RCC 7860 (cell line): Measurements from ENCODE around the gene DNHD1.

Experiments
- DNase-seq: peaks from one replicate; pipeline ENCODE4 v3.0.0-alpha.2; 2015; ENCODE audit warnings: low spot score
- FAIRE-seq: peaks from 2 replicates; lab custom pipeline; 2012; peaks lifted over from hg19 to GRCh38; lab: Jason Lieb, UNC

The DNHD1 gene

DNA sequence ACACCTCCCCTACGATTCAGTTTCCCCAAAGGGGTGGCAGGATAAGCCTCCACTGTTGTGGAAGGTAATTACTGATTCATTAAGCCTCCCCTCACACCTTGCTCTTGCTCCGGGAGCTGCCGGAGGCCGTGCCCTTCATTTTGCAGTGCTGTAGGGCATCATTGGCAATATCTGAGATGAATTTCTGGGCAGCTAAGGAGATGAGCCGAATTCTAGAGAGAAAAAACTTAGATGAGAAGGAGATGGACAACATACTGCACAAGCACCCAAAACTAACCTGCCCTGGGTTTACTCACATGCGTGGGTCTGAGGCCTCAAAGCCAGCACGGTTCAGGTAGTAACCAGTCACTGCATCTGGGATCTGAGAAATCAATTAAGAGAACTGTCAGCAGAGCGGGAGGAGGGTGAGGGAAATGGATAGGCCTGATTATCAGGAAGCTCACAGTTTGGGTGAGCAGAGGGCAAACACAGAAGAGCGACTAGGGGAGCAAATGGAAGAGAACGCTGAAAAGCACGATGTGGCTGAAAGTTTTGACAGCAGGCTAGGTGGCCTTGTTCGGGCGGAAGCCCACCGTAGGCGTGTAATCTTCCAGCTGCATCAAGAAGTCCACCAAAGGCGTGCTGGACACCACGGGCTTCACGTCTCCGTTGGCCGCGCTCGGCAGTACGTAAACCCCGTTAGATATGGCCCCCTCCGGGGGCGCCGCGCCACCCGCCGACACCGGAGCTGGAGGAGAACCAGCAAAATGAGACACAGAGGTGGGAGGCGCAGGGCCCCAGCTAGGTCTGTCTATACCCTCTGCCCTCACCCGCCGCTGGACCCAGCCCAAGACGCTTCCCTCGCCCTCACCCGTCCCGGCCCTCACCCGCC, 114.2 kb downstream of the DNHD1 start:
- DNase-seq (no peak), FAIRE-seq (no peak)

DNA sequence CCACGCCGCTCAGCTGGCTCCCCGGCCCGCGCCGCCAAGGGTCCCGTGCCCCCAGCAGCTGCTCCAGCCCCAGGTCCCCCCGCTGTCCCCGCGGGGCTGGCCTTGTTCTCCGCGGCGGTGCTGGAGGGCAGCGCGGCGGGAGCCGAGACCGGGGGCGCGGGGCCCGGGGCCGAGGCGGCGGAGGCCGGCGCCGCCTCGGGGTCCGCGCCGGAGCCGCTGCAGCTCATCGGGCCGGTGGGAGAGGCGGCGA, 114.8 kb downstream of the DNHD1 start:
- DNase-seq (no peak), FAIRE-seq (no peak)

DNA sequence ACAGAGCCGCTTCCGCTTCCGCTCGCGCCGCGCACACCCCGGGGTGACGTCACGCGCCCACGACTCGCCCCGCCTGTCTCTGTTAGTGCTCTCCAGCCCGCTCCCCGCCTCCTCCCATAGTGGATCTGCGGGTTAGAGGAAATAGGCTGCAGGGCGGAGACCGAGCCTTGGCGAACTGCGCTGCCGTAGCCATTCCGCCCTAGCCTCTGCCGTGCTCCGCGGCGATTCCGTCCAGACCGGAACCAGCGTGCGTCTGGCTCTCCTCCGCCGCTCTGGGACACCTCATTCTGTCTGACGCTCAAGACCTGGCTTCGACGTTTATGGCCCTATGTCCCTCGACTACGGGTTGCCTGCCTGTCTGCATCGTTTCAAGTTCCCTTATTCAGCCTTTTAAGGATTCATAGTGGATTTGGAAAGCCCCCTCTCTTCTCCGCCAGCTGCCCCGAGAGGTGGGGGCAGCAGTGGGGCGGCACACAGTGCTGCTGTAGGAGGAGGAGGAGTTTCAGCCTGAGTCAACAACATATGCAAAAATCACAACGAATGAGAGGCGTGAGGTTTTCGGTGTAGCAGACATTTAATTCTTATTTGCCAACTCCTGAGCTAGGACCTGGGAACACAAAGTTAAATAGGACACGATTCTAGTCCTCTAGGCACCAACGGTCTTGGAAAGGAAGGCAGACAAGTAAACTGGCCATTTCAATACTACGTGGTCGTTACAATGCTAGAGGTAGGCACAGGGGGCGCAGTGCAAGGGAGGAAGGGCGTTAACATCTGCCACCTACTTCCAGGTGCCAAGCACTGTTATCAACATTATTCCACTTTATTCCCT, 115.3 kb downstream of the DNHD1 start, which contains the start of gene TAF10:
TSS of gene TAF10 (minus strand) at position 4 of the 829 bp plus-strand sequence. CDS start 27 bp downstream, outside the sequence.
- DNase-seq (peak; percentile 86), FAIRE-seq (no peak)

DNA sequence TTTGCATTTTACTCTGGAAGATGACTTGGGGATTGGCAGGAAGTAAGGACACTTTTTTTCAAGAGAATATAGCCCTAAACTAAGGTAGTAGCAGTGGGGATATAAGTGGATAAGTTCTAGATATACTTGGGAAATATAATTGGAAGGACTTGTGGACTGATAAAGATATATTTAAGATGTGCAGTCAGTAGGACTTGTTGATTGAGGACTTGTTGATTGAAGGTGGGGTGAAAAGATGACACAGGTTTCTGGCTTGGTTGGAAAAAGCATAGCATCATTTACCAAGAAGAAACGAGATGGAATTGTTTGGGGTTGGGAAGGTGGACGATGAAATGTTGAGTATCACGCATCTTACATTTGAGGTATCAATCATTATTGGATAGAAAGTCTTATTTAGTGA, 116.4 kb downstream of the DNHD1 start:
- no peak for FAIRE-seq
- no peak for DNase-seq

DNA sequence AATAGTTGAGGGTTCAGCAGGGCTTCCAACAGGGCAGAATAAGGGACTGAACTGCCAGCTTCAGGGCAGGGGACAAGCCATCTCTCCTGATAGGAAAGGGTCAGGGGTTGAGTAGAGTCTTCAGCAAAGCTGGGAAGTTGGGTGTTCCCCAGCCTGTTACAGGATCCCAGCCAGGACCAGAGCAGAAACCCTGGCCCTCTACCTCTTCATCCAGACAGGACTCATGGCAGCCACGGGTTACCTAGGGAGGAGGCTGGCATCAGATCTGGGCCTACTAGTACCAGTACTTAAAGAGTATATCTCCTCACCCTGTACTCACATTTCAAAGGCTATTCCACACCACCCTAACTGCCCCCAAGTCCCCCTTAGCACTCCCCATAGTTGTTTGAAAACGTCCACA, 117.4 kb downstream of the DNHD1 start:
- FAIRE-seq (no peak), DNase-seq (no peak)

DNA sequence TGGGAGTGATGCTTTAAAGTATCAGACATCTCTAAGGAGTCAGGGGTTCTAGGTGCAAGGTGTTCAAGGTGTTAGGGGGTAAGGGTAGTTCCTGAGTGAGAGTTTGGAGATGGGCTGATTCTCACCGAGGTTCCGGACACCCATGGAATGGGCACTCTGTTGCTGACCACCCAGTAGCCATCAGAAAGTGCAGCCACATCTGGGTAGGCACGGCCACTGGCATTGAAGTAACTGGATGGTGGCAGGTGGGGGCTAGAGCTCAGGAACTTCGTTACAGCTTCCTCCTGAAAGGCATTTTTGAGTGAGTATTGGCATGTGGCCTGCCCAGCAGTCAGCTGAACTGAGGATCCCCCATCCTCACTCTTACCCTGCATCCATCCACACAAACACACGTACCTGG, 118.0 kb downstream of the DNHD1 start:
- DNase-seq, result no peak
- no peak for FAIRE-seq

DNA sequence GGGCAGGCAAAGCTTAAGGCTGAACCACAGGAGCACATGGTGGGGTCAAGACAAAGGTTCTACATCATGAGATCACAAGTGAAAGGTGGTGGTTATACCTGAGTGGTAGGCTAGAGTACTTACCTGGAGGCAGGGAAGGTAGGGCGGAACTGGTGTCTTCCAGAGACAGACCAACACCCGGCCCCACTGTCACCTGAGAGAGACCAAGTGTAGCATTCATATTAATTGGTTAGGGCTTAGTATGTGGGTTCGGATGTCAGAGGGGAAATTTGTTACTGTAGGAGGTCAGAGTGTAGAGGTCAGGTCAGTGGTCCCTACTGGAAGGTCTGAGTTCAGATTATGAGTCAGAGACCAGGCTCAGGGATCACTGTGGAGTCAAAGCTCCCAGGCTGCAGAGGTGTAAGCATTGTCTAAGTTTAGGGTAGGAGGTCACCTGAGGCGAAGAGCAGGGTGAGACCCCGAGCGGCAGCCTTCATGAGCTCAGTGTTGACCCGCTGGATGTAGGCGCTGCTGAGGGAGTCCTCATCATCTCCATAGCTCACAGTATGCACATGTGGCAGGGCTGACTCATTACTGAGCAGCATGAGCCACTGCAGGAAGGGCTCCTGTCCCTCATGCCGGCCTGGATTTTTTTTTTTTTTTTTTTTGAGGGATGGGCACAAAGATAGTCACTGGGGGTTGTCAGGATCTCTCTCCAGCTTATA, 119.0 kb downstream of the DNHD1 start:
- DNase-seq (no peak), FAIRE-seq (no peak)

DNA sequence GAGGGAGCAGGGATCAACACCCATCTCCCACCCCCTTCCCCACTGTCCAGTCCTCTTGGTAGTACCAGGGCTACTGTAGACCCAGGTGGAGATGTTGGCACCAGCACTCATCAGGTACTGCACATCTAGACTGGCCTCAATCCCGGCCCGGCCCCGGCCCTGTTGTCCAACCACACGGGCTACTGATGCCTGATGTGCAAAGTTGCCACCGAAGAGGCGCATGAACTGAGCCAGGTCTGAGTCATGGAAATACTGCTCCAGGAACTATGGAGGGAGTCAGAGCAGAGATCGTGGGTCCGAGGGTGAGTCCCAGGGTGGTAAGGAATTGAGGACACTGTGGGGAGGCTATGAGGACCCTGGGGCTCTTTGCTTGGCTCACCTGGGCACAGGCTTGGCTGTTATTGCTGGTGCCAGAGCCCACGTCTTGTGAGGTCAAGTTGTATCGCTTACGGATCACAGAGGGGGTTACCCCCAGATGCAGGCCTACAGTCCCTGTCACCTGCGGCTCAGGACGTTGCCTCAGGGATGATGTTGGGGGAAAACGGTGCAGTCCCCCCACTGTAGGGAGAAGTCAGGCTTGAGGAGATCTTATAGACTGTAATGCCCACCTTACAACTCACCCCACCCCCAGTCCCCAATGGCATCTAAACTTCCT, 119.6 kb downstream of the DNHD1 start:
- DNase-seq, result no peak

DNA sequence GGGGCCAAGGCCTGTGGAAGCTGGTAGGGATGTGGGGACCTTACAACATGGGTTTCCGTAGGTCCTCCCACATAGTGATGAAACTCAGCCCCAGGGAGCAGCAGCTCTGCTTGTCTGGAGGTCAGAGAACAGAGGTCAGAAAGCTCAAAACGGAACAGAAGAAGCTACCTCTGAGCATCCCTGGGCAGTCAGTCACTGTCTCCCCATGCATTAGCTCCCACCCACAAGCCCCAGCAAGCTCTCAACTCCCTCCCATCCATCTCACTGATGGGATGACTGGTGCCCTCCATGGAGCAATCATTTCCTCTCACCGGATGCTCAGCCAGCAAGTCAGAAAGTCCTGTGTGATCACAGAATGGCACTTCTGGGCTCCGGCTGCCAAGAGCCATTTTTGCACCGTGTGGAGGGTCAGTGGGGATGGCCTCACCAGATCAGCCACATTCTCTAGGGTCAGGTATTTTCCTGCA, 120.3 kb downstream of the DNHD1 start:
- FAIRE-seq (no peak), DNase-seq (no peak)

More for the DNA sequence above, 119.6 kb downstream of the DNHD1 start:
- FAIRE-seq, result no peak

DNA sequence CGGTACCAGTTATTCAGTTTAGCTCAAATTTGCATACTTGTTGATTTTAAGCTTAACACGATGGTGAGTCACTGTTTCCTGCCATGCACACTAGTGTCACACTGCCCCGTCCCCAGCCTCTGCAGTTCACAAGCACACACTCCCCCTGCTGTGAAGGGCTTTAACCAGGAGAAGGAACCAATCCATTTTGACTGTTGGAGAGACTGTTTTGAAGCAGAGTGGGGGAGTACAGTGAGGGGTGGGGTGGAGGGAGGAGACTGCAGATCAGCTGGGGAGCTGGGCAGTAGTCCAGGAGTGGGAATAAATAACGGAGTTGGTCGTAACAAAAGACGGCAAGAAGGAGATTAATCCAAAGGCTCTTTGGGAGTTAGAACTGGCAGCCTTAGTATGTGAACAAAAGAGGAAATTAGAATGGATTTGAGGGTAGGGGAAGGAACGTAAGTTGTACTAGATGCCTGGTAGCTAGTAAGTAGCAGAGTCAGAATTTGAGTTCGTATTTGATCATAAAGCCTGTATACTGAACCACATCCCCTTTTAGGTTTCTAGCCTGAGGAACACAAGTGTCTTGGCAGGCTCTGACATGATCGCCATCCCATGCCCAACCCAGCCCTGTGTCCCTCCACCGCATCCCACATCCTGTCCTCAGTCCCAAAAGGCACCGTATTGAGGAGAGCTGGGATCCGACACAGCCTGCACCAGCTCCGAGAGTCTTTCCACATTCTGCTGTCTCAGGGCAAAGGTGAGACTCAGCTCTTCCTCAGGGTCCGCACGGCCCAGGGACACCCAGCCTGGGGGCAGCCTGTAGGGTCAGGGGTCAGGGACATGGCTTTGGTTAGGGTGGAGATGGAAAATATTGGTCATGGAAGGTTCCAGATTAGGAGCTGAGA, 121.3 kb downstream of the DNHD1 start:
- FAIRE-seq (no peak), DNase-seq (peak; percentile 39)

DNA sequence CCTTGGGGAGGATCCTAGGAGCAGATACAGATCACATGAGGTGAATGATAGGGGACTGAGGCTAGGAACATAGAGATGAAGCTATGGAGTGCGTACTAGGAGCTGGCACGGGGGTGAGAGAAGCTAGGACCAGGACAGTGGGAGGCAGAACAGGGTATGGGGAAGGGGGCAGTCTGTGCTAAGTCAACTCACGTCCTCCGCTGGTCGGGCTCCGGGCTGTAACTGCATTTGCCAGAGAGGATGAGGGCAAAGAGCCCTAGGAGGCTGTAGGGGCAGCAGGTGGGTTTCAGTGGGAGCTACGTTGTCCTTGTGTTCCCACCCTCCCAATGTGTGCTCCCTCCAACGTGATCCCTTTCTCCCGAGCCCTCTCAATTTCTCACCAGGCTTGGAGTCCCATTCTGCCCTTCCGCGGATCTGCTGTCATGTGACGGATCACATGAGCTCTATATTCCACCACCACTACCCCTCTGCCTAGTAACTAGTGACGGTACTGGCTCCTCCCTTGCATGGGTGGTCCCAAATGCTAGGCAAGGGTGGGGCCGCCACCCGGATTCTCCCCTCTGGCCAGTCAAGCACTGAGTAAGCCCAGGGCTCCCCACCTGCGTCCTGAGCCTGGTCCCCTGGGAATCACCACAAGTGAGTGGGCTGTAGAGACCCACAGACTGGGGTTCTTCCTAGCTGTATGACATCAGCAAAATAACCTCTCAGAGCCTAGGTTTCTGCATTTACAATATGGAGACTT, 122.1 kb downstream of the DNHD1 start, which contains the start of gene TPP1:
TSS of gene TPP1 (minus strand) at position 419 of the 742 bp plus-strand sequence. CDS start at position 397, 22 bp downstream.
- DNase-seq, result peak; percentile 82
- FAIRE-seq, result peak; percentile 77

DNA sequence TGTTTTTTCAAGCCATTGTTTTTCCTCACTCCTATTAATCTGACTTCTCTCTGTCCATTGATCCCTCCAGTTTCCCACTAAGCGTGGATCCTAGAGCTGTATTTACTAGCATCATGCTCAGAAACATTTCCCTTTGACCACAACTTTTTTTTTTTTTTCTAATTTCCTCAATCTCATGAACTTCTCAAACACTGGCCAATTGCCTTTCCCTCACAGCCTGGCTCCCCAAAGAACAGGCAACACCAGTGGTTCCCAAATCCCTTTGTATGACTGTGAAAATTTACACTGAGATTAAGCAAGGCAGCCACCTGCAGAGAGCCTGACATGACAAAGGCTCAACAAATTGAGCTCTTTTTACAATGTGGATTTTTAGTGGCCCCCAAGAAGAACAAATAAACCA, 123.6 kb downstream of the DNHD1 start:
- FAIRE-seq, result no peak
- DNase-seq, result no peak
